Measurements from ENCODE around the gene TNS1.
A peak's percentile ranks its signal among the peaks of the same experiment; 100 is the strongest.

Gene TNS1

GRCh38 chr2:217941886-217942728, 60.7 kb downstream of the TNS1 start:
- no peak for DNase-seq

GRCh38 chr2:217941339-217941738, 61.5 kb downstream of the TNS1 start:
- DNase-seq: no peak

- no peak for DNase-seq
These were observed 62.3 kb downstream of the TNS1 start for GRCh38 chr2:217940261-217941220.

- DNase-seq: no peak
These were observed 63.1 kb downstream of the TNS1 start for GRCh38 chr2:217939629-217940245.

- no peak for DNase-seq
These were observed 63.6 kb downstream of the TNS1 start for GRCh38 chr2:217939220-217939619.

- DNase-seq: no peak
These were observed 64.8 kb downstream of the TNS1 start for GRCh38 chr2:217938036-217938435.

- DNase-seq: no peak
These were observed 65.3 kb downstream of the TNS1 start for GRCh38 chr2:217937446-217937845.

- DNase-seq: no peak
These were observed 65.8 kb downstream of the TNS1 start for GRCh38 chr2:217936952-217937351.

GRCh38 chr2:217935901-217936684, 66.7 kb downstream of the TNS1 start:
- DNase-seq: no peak

GRCh38 chr2:217935235-217935879, 67.4 kb downstream of the TNS1 start:
- DNase-seq: no peak

- DNase-seq: peak; percentile 17
These were observed 68.3 kb downstream of the TNS1 start for GRCh38 chr2:217934321-217935131.

- no peak for DNase-seq
These were observed 69.2 kb downstream of the TNS1 start for GRCh38 chr2:217933617-217933993.

GRCh38 chr2:217932803-217933616, 69.8 kb downstream of the TNS1 start:
- no peak for DNase-seq

GRCh38 chr2:217931846-217932560, 70.8 kb downstream of the TNS1 start:
- DNase-seq: no peak

GRCh38 chr2:217930761-217931563, 71.8 kb downstream of the TNS1 start:
- no peak for DNase-seq

GRCh38 chr2:217929757-217930707, 72.8 kb downstream of the TNS1 start:
- no peak for DNase-seq

GRCh38 chr2:217929272-217929671, 73.5 kb downstream of the TNS1 start:
- DNase-seq: no peak

Measured in activated CD4-positive, alpha-beta T cell treated with anti-CD3 and anti-CD28 coated beads for 48 hours (primary cell).